HepG2 (cell line): Measurements from ENCODE around the gene NFATC3. TPM values are rescaled to one million over a fixed set of nuclear protein-coding genes. Genes with fewer than 3 reads are reported as not detected.

ENCODE experiments used
- ARID3A ChIP-seq: IDR thresholded peaks from 2 replicates; pipeline ENCODE4 v1.6.1; 2012; ENCODE audit warnings: low read depth, low read length, improper control_type of control experiment
- CC2D1A ChIP-seq: sonication (generic); formaldehyde crosslinking; IDR thresholded peaks from 2 replicates; pipeline ENCODE4 v1.8.1; 2023; ENCODE audit warnings: mild to moderate bottlenecking, missing genetic modification reagents
- DMAP1 ChIP-seq: IDR thresholded peaks from 2 replicates; pipeline ENCODE4 v1.6.1; 2016
- DZIP1 ChIP-seq: sonication (generic); formaldehyde crosslinking; IDR thresholded peaks from 2 replicates; pipeline ENCODE4 v1.5.0; 2020; ENCODE audit warnings: mild to moderate bottlenecking, missing genetic modification reagents
- E2F1 ChIP-seq: sonication (generic); formaldehyde crosslinking; IDR thresholded peaks from 2 replicates; pipeline ENCODE4 v1.5.0; 2020; ENCODE audit warnings: missing genetic modification reagents
- KAT8 ChIP-seq: IDR thresholded peaks from 2 replicates; pipeline ENCODE4 v1.6.1; 2016; ENCODE audit warnings: missing genetic modification reagents, missing compliant biosample characterization
- KLF13 ChIP-seq: sonication (generic); formaldehyde crosslinking; IDR thresholded peaks from 2 replicates; pipeline ENCODE4 v1.4.0; 2020; ENCODE audit warnings: mild to moderate bottlenecking, missing genetic modification reagents
- MBD4 ChIP-seq: IDR thresholded peaks from 2 replicates; pipeline ENCODE4 v1.6.1; 2012; ENCODE audit warnings: low read length, inconsistent platforms, borderline replicate concordance
- MBNL3 ChIP-seq: fragments of 250-450 bp; sonication (Bioruptor Pico); conservative IDR thresholded peaks from 2 replicates; pipeline ENCODE4 v1.8.0; 2022; ENCODE audit warnings: mild to moderate bottlenecking, inconsistent platforms
- MXD3 ChIP-seq: IDR thresholded peaks from 2 replicates; pipeline ENCODE4 v1.6.1; 2016; ENCODE audit warnings: mild to moderate bottlenecking, missing biosample characterization, missing genetic modification reagents
- POLR2AphosphoS2 ChIP-seq: IDR thresholded peaks from 2 replicates; pipeline ENCODE4 v1.6.1; 2011; ENCODE audit warnings: low read depth, low read length, improper control_type of control experiment
- RNF2 ChIP-seq: fragments of 450-650 bp; conservative IDR thresholded peaks from 2 replicates; pipeline ENCODE4 v1.6.1; 2016; ENCODE audit warnings: low read depth
- RXRA ChIP-seq: sonication (generic); formaldehyde crosslinking; IDR thresholded peaks from 2 replicates; pipeline ENCODE4 v1.5.1; 2020; ENCODE audit warnings: missing genetic modification reagents
- ZBTB37 ChIP-seq: sonication (generic); formaldehyde crosslinking; IDR thresholded peaks from 2 replicates; pipeline ENCODE4 v1.4.0; 2020; ENCODE audit warnings: mild to moderate bottlenecking, missing genetic modification reagents
- ZNF138 ChIP-seq: sonication (generic); formaldehyde crosslinking; IDR thresholded peaks from 2 replicates; pipeline ENCODE4 v1.5.0; 2020; ENCODE audit warnings: mild to moderate bottlenecking, low read depth, missing genetic modification reagents
- ZNF275 ChIP-seq: sonication (generic); formaldehyde crosslinking; IDR thresholded peaks from 2 replicates; pipeline ENCODE4 v1.8.0; 2022; ENCODE audit warnings: missing genetic modification reagents, mild to moderate bottlenecking, inconsistent platforms, borderline replicate concordance
- ZNF432 ChIP-seq: sonication (generic); formaldehyde crosslinking; IDR thresholded peaks from 2 replicates; pipeline ENCODE4 v1.5.0; 2020; ENCODE audit warnings: missing genetic modification reagents, mild to moderate bottlenecking, borderline replicate concordance
- ZNF549 ChIP-seq: sonication (generic); formaldehyde crosslinking; IDR thresholded peaks from 2 replicates; pipeline ENCODE4 v1.5.0; 2020; ENCODE audit warnings: missing genetic modification reagents
- ZNF674 ChIP-seq: sonication (generic); formaldehyde crosslinking; IDR thresholded peaks from 2 replicates; pipeline ENCODE4 v1.5.0; 2020; ENCODE audit warnings: low read depth, mild to moderate bottlenecking, missing genetic modification reagents
- ZNF746 ChIP-seq: sonication (generic); formaldehyde crosslinking; IDR thresholded peaks from 2 replicates; pipeline ENCODE4 v1.8.0; 2022; ENCODE audit warnings: mild to moderate bottlenecking, missing genetic modification reagents
- ZSCAN25 ChIP-seq: sonication (generic); formaldehyde crosslinking; IDR thresholded peaks from 2 replicates; pipeline ENCODE4 v1.8.0; 2022; ENCODE audit warnings: mild to moderate bottlenecking, missing genetic modification reagents
- polyA plus RNA-seq, 8 experiments: library from polyadenylated mRNA; depleted of rRNA in 3 of 8; stranded (reverse) in 7 of 8; unstranded in 1 of 8; fragments of >200 nt; fragmentation: Illumina TruSeq in 4 of 8; extraction: Trizol in 4 of 8; gene quantifications; 2 replicates each; pipeline versions ENCODE4 v1.2.1 to v1.2.3, GENCODE V29; 2011 to 2016; ENCODE audit warnings: low read depth in 4 of 8, missing spikeins in 1 of 8, mixed read lengths in 1 of 8; ENCODE audit not compliant: insufficient read depth in 1 of 8
- total RNA-seq, 5 experiments: library from RNA; depleted of rRNA; stranded (reverse); fragments of >200 nt; fragmentation: Illumina TruSeq; extraction: Trizol; gene quantifications; 2 replicates each; pipeline ENCODE4 v1.2.3, GENCODE V29; 2016; ENCODE audit warnings: low read depth in 1 of 5

NFATC3 gene
- total and polyA plus RNA-seq, 2 of the 13 experiments (the other 11 are each of a cell fraction or from before 2014, with no cell fraction given) = 52.6 to 62.7 TPM

GRCh38 chr16:68085259-68086071 lies at the start of gene NFATC3 (continued):
- TF ChIP-seq DZIP1 (CRISPR knock-in tag) (peak; percentile 82; the same call in 1 of the 2 replicates), POLR2AphosphoS2 (no peak), RNF2 (no peak), DMAP1 (CRISPR knock-in tag) (no peak), MBNL3 (CRISPR knock-in tag) (no peak), ZNF549 (CRISPR knock-in tag) (no peak), ZNF138 (CRISPR knock-in tag) (0 out of 2 replicates have a peak, but pooled peaks have one; percentile 52), ARID3A (no peak), ZNF674 (CRISPR knock-in tag) (0 out of 2 replicates have a peak, but pooled peaks have one; percentile 77), CC2D1A (no peak), ZNF746 (CRISPR knock-in tag) (no peak; the same call in 1 of the 2 replicates), KAT8 (no peak), KLF13 (CRISPR knock-in tag) (no peak), MXD3 (peak; percentile 80), E2F1 (no peak; the same call in 1 of the 2 replicates), ZSCAN25 (CRISPR knock-in tag) (no peak), RXRA (CRISPR knock-in tag) (peak; percentile 18; the same call in 1 of the 2 replicates), ZNF432 (no peak), ZBTB37 (no peak), MBD4 (no peak), ZNF275 (peak; percentile 8; the same call in 1 of the 2 replicates)
